Endothelial cell of umbilical vein (primary cell): ENCODE data around the gene SEPTIN5.

Experiments
- EZH2 ChIP-seq: IDR thresholded peaks from 2 replicates; pipeline ENCODE4 v1.6.1; 2012; ENCODE audit warnings: borderline replicate concordance, low read depth, mild to moderate bottlenecking, moderate library complexity, low read length, inconsistent platforms; ENCODE audit not compliant: severe bottlenecking
- POLR2A ChIP-seq: IDR thresholded peaks from 2 replicates; pipeline ENCODE4 v1.6.1; 2012; ENCODE audit warnings: low read depth, mild to moderate bottlenecking, control low read depth, low read length
- POLR2AphosphoS5 ChIP-seq: IDR thresholded peaks from 2 replicates; pipeline ENCODE4 v1.6.1; 2012; ENCODE audit warnings: low read depth, mild to moderate bottlenecking, control low read depth, low read length, moderate library complexity; ENCODE audit not compliant: insufficient read depth
- TF ChIP-seq, protein P1 (sequence below): IDR thresholded peaks from 2 replicates; pipeline ENCODE4 v1.6.1; 2011; ENCODE audit not compliant: insufficient read depth, insufficient read length
- TF ChIP-seq, protein P2 (sequence below), 2 donors: IDR thresholded peaks; 1 replicate in 1 of 2; 2 replicates in 1 of 2; pipeline ENCODE4 v1.5.1; 2011; ENCODE audit warnings: low read length in 2 of 2, mild to moderate bottlenecking in 2 of 2, moderate library complexity in 2 of 2, control low read depth in 1 of 2, inconsistent platforms in 1 of 2, low read depth in 1 of 2; ENCODE audit not compliant: insufficient read depth in 1 of 2; ENCODE audit errors: extremely low read depth in 1 of 2

DNA sequence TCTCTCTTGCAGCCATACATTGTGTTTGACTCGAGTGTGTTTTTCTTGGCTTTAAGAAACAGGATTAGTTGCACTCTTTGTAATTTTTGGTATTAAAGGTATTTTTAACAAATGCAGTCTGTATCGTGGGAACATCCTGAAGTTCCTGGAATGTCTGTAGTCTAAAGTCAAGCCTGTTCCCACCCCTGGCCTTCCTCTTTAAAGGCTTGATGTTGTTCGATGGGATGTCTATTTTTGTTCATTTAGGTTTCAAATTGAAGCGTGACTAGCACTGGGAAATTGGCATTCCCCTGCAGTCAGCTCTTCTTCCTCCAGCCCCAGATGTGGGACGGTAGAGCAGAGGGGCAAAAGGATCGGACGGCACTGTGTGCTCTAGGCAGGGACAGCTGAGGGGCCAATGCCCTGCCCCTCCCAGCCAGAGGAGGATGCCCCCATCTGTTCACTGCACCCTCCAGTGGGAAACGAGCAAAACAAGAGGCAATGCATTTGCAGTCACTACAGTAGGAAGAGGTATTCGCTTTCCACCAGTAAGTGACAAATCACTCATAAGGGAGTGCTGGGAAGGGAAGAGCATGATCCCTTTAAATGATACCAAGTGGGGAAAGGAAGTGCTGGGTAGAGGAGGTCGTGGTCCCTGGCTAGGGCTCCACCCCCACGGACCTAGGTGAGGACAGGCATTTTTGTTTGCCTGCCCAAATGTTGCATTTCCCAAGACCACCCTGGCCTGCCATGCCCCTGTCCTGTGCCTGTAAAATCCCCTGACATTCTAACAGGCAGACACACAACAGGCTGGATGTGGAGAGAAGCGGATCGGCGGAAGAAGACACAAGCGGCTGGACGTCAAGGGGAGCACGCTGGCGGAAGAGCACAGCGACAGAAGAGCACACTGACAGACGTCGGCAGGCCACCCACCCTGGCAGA, 47.4 kb upstream of the SEPTIN5 start:
- TF ChIP-seq, protein P1, sequence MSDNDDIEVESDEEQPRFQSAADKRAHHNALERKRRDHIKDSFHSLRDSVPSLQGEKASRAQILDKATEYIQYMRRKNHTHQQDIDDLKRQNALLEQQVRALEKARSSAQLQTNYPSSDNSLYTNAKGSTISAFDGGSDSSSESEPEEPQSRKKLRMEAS: no peak
- TF ChIP-seq, protein P2, sequence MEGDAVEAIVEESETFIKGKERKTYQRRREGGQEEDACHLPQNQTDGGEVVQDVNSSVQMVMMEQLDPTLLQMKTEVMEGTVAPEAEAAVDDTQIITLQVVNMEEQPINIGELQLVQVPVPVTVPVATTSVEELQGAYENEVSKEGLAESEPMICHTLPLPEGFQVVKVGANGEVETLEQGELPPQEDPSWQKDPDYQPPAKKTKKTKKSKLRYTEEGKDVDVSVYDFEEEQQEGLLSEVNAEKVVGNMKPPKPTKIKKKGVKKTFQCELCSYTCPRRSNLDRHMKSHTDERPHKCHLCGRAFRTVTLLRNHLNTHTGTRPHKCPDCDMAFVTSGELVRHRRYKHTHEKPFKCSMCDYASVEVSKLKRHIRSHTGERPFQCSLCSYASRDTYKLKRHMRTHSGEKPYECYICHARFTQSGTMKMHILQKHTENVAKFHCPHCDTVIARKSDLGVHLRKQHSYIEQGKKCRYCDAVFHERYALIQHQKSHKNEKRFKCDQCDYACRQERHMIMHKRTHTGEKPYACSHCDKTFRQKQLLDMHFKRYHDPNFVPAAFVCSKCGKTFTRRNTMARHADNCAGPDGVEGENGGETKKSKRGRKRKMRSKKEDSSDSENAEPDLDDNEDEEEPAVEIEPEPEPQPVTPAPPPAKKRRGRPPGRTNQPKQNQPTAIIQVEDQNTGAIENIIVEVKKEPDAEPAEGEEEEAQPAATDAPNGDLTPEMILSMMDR (IDR thresholded peaks at IDR 0.05; ENCODE audit: extremely low read depth in 1 of 2, insufficient read depth in 1 of 2, low read depth in 1 of 2, low read length in 2 of 2): no peak
- TF ChIP-seq POLR2A (no peak), EZH2 (no peak), POLR2AphosphoS5 (no peak)
